ENCODE data around the gene KMT2E.

DNA sequence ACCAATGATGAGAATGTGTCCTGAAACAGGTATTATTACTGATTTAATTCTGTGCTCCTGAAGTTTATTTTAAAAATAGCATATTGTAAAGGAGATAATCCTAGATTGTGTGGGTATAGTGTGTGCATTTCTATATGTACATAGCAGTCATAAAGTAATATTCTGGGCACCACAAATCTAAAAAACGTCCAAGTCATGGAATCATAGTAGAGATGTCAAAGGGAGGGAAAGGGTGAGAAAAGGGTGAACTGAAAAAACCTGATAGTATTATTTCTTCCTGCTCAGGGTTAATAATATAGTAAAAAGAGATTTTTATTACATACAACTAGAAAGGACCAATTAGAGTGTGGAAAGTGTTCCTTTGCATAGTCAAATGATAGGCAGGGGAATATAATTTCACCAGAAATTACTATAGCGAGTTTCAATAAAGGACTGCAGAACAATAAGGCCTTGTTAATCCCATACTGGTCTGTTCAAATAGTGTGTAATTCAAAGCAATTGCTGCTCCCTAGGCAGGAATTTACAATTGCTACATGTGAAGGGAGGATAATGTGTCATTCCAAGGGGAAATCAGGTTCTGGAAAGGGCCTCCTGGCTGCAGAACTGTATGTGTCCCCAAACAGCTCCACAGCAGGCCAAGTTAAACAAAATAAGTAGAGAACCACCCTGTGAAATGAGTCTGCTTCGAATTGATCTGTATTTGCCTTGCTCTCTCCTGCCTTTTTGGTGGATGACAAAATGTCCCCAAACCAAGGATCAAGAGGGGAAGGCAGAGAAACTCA, 42.5 kb upstream of the KMT2E start:
- TF ChIP-seq, protein P1, sequence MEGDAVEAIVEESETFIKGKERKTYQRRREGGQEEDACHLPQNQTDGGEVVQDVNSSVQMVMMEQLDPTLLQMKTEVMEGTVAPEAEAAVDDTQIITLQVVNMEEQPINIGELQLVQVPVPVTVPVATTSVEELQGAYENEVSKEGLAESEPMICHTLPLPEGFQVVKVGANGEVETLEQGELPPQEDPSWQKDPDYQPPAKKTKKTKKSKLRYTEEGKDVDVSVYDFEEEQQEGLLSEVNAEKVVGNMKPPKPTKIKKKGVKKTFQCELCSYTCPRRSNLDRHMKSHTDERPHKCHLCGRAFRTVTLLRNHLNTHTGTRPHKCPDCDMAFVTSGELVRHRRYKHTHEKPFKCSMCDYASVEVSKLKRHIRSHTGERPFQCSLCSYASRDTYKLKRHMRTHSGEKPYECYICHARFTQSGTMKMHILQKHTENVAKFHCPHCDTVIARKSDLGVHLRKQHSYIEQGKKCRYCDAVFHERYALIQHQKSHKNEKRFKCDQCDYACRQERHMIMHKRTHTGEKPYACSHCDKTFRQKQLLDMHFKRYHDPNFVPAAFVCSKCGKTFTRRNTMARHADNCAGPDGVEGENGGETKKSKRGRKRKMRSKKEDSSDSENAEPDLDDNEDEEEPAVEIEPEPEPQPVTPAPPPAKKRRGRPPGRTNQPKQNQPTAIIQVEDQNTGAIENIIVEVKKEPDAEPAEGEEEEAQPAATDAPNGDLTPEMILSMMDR (IDR thresholded peaks at IDR 0.05) = no peak
- no peak for TF ChIP-seq POLR2A (IDR thresholded peaks at IDR 0.05)

All from testis (tissue), 2 donors.